Liver (tissue), 3 donors: Measurements from ENCODE around the gene CEP164.

Experiments used
- ATF3 ChIP-seq: IDR thresholded peaks from 2 replicates; pipeline ENCODE4 v1.6.1; 2016; ENCODE audit warnings: antibody characterized with exemption
- CTCF ChIP-seq: fragments of 150-350 bp; IDR thresholded peaks from 2 replicates; pipeline ENCODE4 v1.5.1; 2017; ENCODE audit warnings: improper control_type of control experiment, low read depth, low read length; ENCODE audit not compliant: missing input control
- EGR1 ChIP-seq, 2 donors: IDR thresholded peaks; 2 replicates each; pipeline ENCODE4 v1.6.1; 2016 to 2018; ENCODE audit warnings: antibody characterized with exemption in 2 of 2, low read depth in 2 of 2
- MAX ChIP-seq: IDR thresholded peaks from 2 replicates; pipeline ENCODE4 v1.6.1; 2016; ENCODE audit warnings: antibody characterized with exemption
- REST ChIP-seq: IDR thresholded peaks from 2 replicates; pipeline ENCODE4 v1.6.1; 2016; ENCODE audit warnings: antibody characterized with exemption, mild to moderate bottlenecking
- TAF1 ChIP-seq: conservative IDR thresholded peaks from 2 replicates; pipeline ENCODE4 v1.6.1; 2016; ENCODE audit warnings: antibody characterized with exemption, mild to moderate bottlenecking
- YY1 ChIP-seq: IDR thresholded peaks from 2 replicates; pipeline ENCODE4 v1.6.1; 2016; ENCODE audit warnings: antibody characterized with exemption, mild to moderate bottlenecking
- ZBTB33 ChIP-seq: IDR thresholded peaks from 2 replicates; pipeline ENCODE4 v1.6.1; 2016; ENCODE audit warnings: antibody characterized with exemption
- donor health status: healthy.
- donor health status: healthy.

GRCh38 chr11:117298195-117298594, 29.5 kb upstream of the CEP164 start:
- TF ChIP-seq CTCF: no peak
- TF ChIP-seq EGR1 (IDR thresholded peaks at IDR 0.05; ENCODE audit: low read depth in 2 of 2): no peak
- no peak for TF ChIP-seq ZBTB33
- TF ChIP-seq REST: no peak
- TF ChIP-seq YY1: no peak
- TF ChIP-seq ATF3: no peak
- TF ChIP-seq TAF1: no peak
- no peak for TF ChIP-seq MAX
